ENCODE data around the gene NEURL2.
"Not testable (repeated sequence)": the region's sequence is repeated elsewhere in the genome, so short reads cannot be mapped to it uniquely, and the experiment has no call there.

NEURL2 gene

GRCh38 chr20:45880988-45881788, 9.8 kb downstream of the NEURL2 start, which contains the start of gene ZSWIM1:
TSS of gene ZSWIM1 (plus strand) at chr20:45881227. CDS start at chr20:45882593, 1,366 bp downstream.
- Histone ChIP-seq H2AFZ (ENCODE audit: low read length) (peak within 1 kb of the TSS; percentile 77), H3K79me2 (ENCODE audit: low read length) (peaks cover 14% of the 10 kb centered on the region), H3F3A (ENCODE audit: insufficient read depth, low read length) (no peaks in the 10 kb centered on the region; the same call in 1 of the 2 replicates), H3K27ac (ENCODE audit: low read length) (peak within 1 kb of the TSS; percentile 16; the same call in 1 of the 2 replicates), H3K9ac (ENCODE audit: low read length) (peak within 1 kb of the TSS; percentile 75), H3K9me2 (replicated peaks; ENCODE audit: insufficient read depth, low read length) (no peaks in the 10 kb centered on the region), H3K4me1 (ENCODE audit: low read length) (no peaks in the 10 kb centered on the region), H3K4me2 (ENCODE audit: low read depth, low read length) (peak within 1 kb of the TSS; percentile 72), H4K20me1 (ENCODE audit: insufficient read depth, low read length) (no peaks in the 10 kb centered on the region), H3K27me3 (replicated peaks; ENCODE audit: insufficient read depth, low read length) (no peaks in the 10 kb centered on the region), H3K4me3 (ENCODE audit: low read length) (peak within 1 kb of the TSS; percentile 91), H3K36me3 (replicated peaks; ENCODE audit: insufficient read depth, low read length) (no peaks in the 10 kb centered on the region), H3K9me3 (replicated peaks; ENCODE audit: insufficient read depth, low read length) (no peaks in the 10 kb centered on the region)
- peak; percentile 99 for DNase-seq
- TF ChIP-seq EZH2phosphoT487 (IDR thresholded peaks at IDR 0.05; ENCODE audit: low read length) (no peak), CTCF (IDR thresholded peaks at IDR 0.05; ENCODE audit: low read length) (no peak), EZH2 (optimal IDR thresholded peaks at IDR 0.05; ENCODE audit: low read depth, low read length) (no peak)

DNA sequence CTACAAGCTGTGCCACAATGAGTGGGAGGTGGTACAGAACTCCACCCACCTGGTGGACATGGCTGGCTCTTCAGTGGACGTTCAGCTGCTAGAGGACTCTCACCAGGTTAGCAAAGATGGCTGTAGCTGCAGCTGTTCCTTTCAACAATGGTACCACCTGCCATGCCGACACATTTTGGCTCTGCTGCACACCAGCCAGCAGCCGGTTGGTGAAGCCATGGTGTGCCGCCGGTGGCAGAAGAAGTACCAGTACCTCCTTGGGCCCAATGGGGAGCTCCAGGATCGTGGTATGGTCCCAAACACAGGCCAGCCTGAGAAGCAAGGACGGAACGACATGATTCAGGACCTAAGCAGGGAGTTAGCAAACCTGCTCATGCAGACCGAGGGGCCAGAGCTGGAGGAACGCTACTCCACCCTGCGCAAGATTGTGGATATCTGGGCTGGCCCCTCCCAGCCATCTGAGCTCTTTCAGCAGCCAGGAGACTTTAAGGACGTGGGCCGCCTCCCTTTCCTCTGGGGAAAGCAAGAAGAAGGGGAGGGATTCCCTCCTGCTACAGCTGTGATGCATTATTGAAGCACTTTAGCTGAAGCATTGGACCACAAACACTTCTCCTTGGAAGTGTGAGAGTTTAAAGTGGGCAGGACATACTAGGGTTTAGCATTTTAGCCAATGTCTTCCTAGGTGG, 12.8 kb downstream of the NEURL2 start:
- H3K27ac ChIP-seq (ENCODE audit: low read length) = no peak overlapping the region
- no peaks in the 10 kb centered on the region for H3K27me3 ChIP-seq (replicated peaks; ENCODE audit: insufficient read depth, low read length)
- H3K4me2 ChIP-seq (ENCODE audit: low read depth, low read length) = no peak overlapping the region
- no peak for DNase-seq
- H3K4me1 ChIP-seq (ENCODE audit: low read length) = no peaks in the 10 kb centered on the region
- no peaks in the 10 kb centered on the region for H3K9me3 ChIP-seq (replicated peaks; ENCODE audit: insufficient read depth, low read length)
- no peak overlapping the region for H2AFZ ChIP-seq (ENCODE audit: low read length)
- no peak for TF ChIP-seq EZH2 (optimal IDR thresholded peaks at IDR 0.05; ENCODE audit: low read depth, low read length)
- no peak for TF ChIP-seq EZH2phosphoT487 (IDR thresholded peaks at IDR 0.05; ENCODE audit: low read length)
- no peak for TF ChIP-seq CTCF (IDR thresholded peaks at IDR 0.05; ENCODE audit: low read length)
- H3K9me2 ChIP-seq (replicated peaks; ENCODE audit: insufficient read depth, low read length) = no peaks in the 10 kb centered on the region
- H3K9ac ChIP-seq (ENCODE audit: low read length) = no peak overlapping the region
- no peak overlapping the region for H3K4me3 ChIP-seq (ENCODE audit: low read length)
- H4K20me1 ChIP-seq (ENCODE audit: insufficient read depth, low read length) = no peaks in the 10 kb centered on the region
- no peaks in the 10 kb centered on the region for H3K36me3 ChIP-seq (replicated peaks; ENCODE audit: insufficient read depth, low read length)
- peaks cover 14% of the 10 kb centered on the region for H3K79me2 ChIP-seq (ENCODE audit: low read length)
- H3F3A ChIP-seq (ENCODE audit: insufficient read depth, low read length) = no peaks in the 10 kb centered on the region

DNA sequence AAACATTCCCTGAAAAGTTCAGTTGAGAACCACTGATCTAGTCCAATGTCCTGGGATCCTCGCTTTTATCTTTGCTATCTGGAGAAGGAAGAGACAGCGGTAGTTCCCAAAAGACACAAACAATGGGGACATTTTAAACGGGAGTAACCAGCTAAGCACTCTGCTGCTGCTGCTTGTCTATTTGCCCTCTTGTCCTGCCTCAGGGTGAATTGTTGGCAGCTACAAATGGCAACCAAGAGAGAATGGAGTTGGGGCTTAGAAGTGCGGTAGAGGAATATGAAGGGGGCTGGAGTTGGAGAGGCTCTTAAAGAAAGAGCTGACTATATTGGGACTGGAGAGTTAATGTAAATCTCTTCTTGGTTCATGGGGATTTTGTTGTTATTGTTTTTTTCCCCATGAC, 16.4 kb downstream of the NEURL2 start:
- no peaks in the 10 kb centered on the region for H3F3A ChIP-seq (ENCODE audit: insufficient read depth, low read length)
- no peak overlapping the region for H3K27ac ChIP-seq (ENCODE audit: low read length)
- no peak for DNase-seq
- no peaks in the 10 kb centered on the region for H3K27me3 ChIP-seq (replicated peaks; ENCODE audit: insufficient read depth, low read length)
- TF ChIP-seq CTCF (IDR thresholded peaks at IDR 0.05; ENCODE audit: low read length) = no peak
- no peak for TF ChIP-seq EZH2 (optimal IDR thresholded peaks at IDR 0.05; ENCODE audit: low read depth, low read length)
- no peak for TF ChIP-seq EZH2phosphoT487 (IDR thresholded peaks at IDR 0.05; ENCODE audit: low read length)
- H3K4me2 ChIP-seq (ENCODE audit: low read depth, low read length) = no peak overlapping the region
- no peaks in the 10 kb centered on the region for H3K79me2 ChIP-seq (ENCODE audit: low read length)
- no peaks in the 10 kb centered on the region for H4K20me1 ChIP-seq (ENCODE audit: insufficient read depth, low read length)
- no peaks in the 10 kb centered on the region for H3K36me3 ChIP-seq (replicated peaks; ENCODE audit: insufficient read depth, low read length)
- no peak overlapping the region for H2AFZ ChIP-seq (ENCODE audit: low read length)
- no peaks in the 10 kb centered on the region for H3K9me2 ChIP-seq (replicated peaks; ENCODE audit: insufficient read depth, low read length)
- no peak overlapping the region for H3K4me3 ChIP-seq (ENCODE audit: low read length)
- no peaks in the 10 kb centered on the region for H3K4me1 ChIP-seq (ENCODE audit: low read length)
- no peaks in the 10 kb centered on the region for H3K9me3 ChIP-seq (replicated peaks; ENCODE audit: insufficient read depth, low read length)
- no peak overlapping the region for H3K9ac ChIP-seq (ENCODE audit: low read length)

DNA sequence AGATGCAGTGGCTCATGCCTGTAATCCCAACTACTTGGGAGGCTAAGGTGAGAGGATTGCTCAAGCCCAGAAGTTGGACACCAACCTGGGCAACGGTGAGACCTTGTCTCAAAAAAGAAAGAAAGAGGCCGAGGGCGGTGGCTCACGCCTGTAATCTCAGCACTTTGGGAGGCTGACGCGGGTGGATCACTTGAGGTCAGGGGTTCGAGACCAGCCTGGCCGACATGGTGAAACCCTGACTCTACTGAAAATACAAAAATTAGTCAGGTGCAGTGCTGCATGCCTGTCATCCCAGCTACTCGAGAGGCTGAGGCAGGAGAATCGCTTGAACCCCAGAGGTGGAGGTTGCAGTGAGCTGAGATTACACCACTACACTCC, 16.9 kb downstream of the NEURL2 start:
- not testable (repeated sequence) for H3K4me3 ChIP-seq (ENCODE audit: low read length); H3K36me3 ChIP-seq (replicated peaks; ENCODE audit: insufficient read depth, low read length); H3K27me3 ChIP-seq (replicated peaks; ENCODE audit: insufficient read depth, low read length); H4K20me1 ChIP-seq (ENCODE audit: insufficient read depth, low read length); H3K27ac ChIP-seq (ENCODE audit: low read length); H3K9me2 ChIP-seq (replicated peaks; ENCODE audit: insufficient read depth, low read length); H3K9ac ChIP-seq (ENCODE audit: low read length); H3K4me2 ChIP-seq (ENCODE audit: low read depth, low read length); H3F3A ChIP-seq (ENCODE audit: insufficient read depth, low read length); DNase-seq; H3K4me1 ChIP-seq (ENCODE audit: low read length); H3K9me3 ChIP-seq (replicated peaks; ENCODE audit: insufficient read depth, low read length); H2AFZ ChIP-seq (ENCODE audit: low read length); H3K79me2 ChIP-seq (ENCODE audit: low read length)
